ENCODE measurements around the gene AUNIP. TPM values are rescaled to one million over a fixed set of nuclear protein-coding genes. Genes with fewer than 3 reads are reported as not detected.

AUNIP gene
- total and polyA plus RNA-seq, 9 donors: 0.76 to 1.8 (median 1.2) TPM

GRCh38 chr1:25796811-25797458, 62.3 kb downstream of the AUNIP start:
- no peaks in the 10 kb centered on the region for H3K27me3 ChIP-seq (ENCODE audit: control insufficient read depth, insufficient read depth, low read length)
- H3K4me3 ChIP-seq (ENCODE audit: low read length): no peak overlapping the region
- peak; percentile 78 for DNase-seq
- 8% methylated on average over 8 of the region's 19 CpGs for WGBS (ENCODE audit: insufficient coverage)
- no peaks in the 10 kb centered on the region for H3K9me3 ChIP-seq (replicated peaks; ENCODE audit: control insufficient read depth, low read depth, low read length)
- H3K27ac ChIP-seq (ENCODE audit: low read length): no peak overlapping the region
- H3K4me1 ChIP-seq (ENCODE audit: control insufficient read depth, insufficient read depth, low read length): peaks cover 28% of the 10 kb centered on the region
- H3K36me3 ChIP-seq (ENCODE audit: control insufficient read depth, insufficient read depth, low read length): no peaks in the 10 kb centered on the region

GRCh38 chr1:25795946-25796810, 63.1 kb downstream of the AUNIP start:
- no peaks in the 10 kb centered on the region for H3K9me3 ChIP-seq (replicated peaks; ENCODE audit: control insufficient read depth, low read depth, low read length)
- H3K27me3 ChIP-seq (ENCODE audit: control insufficient read depth, insufficient read depth, low read length): no peaks in the 10 kb centered on the region
- no peak overlapping the region for H3K27ac ChIP-seq (ENCODE audit: low read length)
- peaks cover 27% of the 10 kb centered on the region for H3K4me1 ChIP-seq (ENCODE audit: control insufficient read depth, insufficient read depth, low read length)
- WGBS (ENCODE audit: insufficient coverage): 65% methylated on average over 20 of the region's 22 CpGs
- no peak for DNase-seq
- no peak overlapping the region for H3K4me3 ChIP-seq (ENCODE audit: low read length)
- no peaks in the 10 kb centered on the region for H3K36me3 ChIP-seq (ENCODE audit: control insufficient read depth, insufficient read depth, low read length)

- H3K27ac ChIP-seq (ENCODE audit: low read length): no peak overlapping the region
- DNase-seq: no peak
- WGBS (ENCODE audit: insufficient coverage): 67% methylated on average over 1 of the region's 2 CpGs
- peaks cover 21% of the 10 kb centered on the region for H3K4me1 ChIP-seq (ENCODE audit: control insufficient read depth, insufficient read depth, low read length)
- no peaks in the 10 kb centered on the region for H3K27me3 ChIP-seq (ENCODE audit: control insufficient read depth, insufficient read depth, low read length)
- no peaks in the 10 kb centered on the region for H3K36me3 ChIP-seq (ENCODE audit: control insufficient read depth, insufficient read depth, low read length)
- H3K4me3 ChIP-seq (ENCODE audit: low read length): no peak overlapping the region
- no peaks in the 10 kb centered on the region for H3K9me3 ChIP-seq (replicated peaks; ENCODE audit: control insufficient read depth, low read depth, low read length)
Observed at GRCh38 chr1:25795211-25795610, 64.0 kb downstream of the AUNIP start.

GRCh38 chr1:25794325-25794724, 64.9 kb downstream of the AUNIP start:
- Histone ChIP-seq H3K4me1 (ENCODE audit: control insufficient read depth, insufficient read depth, low read length) (peaks cover 16% of the 10 kb centered on the region), H3K36me3 (ENCODE audit: control insufficient read depth, insufficient read depth, low read length) (no peaks in the 10 kb centered on the region), H3K4me3 (ENCODE audit: low read length) (no peak overlapping the region), H3K9me3 (replicated peaks; ENCODE audit: control insufficient read depth, low read depth, low read length) (no peaks in the 10 kb centered on the region), H3K27me3 (ENCODE audit: control insufficient read depth, insufficient read depth, low read length) (no peaks in the 10 kb centered on the region), H3K27ac (ENCODE audit: low read length) (no peak overlapping the region)
- DNase-seq: no peak
- 60% methylated on average over 8 of the region's 8 CpGs for WGBS (ENCODE audit: insufficient coverage)

- no peak for DNase-seq
- H3K4me3 ChIP-seq (ENCODE audit: low read length): no peak overlapping the region
- no peaks in the 10 kb centered on the region for H3K9me3 ChIP-seq (replicated peaks; ENCODE audit: control insufficient read depth, low read depth, low read length)
- no peak overlapping the region for H3K27ac ChIP-seq (ENCODE audit: low read length)
- H3K4me1 ChIP-seq (ENCODE audit: control insufficient read depth, insufficient read depth, low read length): peaks cover 12% of the 10 kb centered on the region
- no peaks in the 10 kb centered on the region for H3K27me3 ChIP-seq (ENCODE audit: control insufficient read depth, insufficient read depth, low read length)
- H3K36me3 ChIP-seq (ENCODE audit: control insufficient read depth, insufficient read depth, low read length): no peaks in the 10 kb centered on the region
- WGBS (ENCODE audit: insufficient coverage): 58% methylated on average over 5 of the region's 7 CpGs
Observed at GRCh38 chr1:25793585-25794170, 65.6 kb downstream of the AUNIP start.

- 0% methylated on average over 1 of the region's 4 CpGs for WGBS (ENCODE audit: insufficient coverage)
- Histone ChIP-seq H3K4me3 (ENCODE audit: low read length) (no peak overlapping the region), H3K27me3 (ENCODE audit: control insufficient read depth, insufficient read depth, low read length) (no peaks in the 10 kb centered on the region), H3K4me1 (ENCODE audit: control insufficient read depth, insufficient read depth, low read length) (peaks cover 11% of the 10 kb centered on the region), H3K9me3 (replicated peaks; ENCODE audit: control insufficient read depth, low read depth, low read length) (no peaks in the 10 kb centered on the region), H3K27ac (ENCODE audit: low read length) (no peak overlapping the region), H3K36me3 (ENCODE audit: control insufficient read depth, insufficient read depth, low read length) (no peaks in the 10 kb centered on the region)
- DNase-seq: no peak
Observed at GRCh38 chr1:25792115-25792514, 67.1 kb downstream of the AUNIP start.

- Histone ChIP-seq H3K36me3 (ENCODE audit: control insufficient read depth, insufficient read depth, low read length) (peaks cover 3% of the 10 kb centered on the region), H3K9me3 (replicated peaks; ENCODE audit: control insufficient read depth, low read depth, low read length) (no peaks in the 10 kb centered on the region), H3K27me3 (ENCODE audit: control insufficient read depth, insufficient read depth, low read length) (no peaks in the 10 kb centered on the region), H3K4me1 (ENCODE audit: control insufficient read depth, insufficient read depth, low read length) (peaks cover 13% of the 10 kb centered on the region), H3K27ac (ENCODE audit: low read length) (no peak overlapping the region), H3K4me3 (ENCODE audit: low read length) (no peak overlapping the region)
- no peak for DNase-seq
- 79% methylated on average over 5 of the region's 6 CpGs for WGBS (ENCODE audit: insufficient coverage)
Observed at GRCh38 chr1:25790472-25790871, 68.8 kb downstream of the AUNIP start.

- Histone ChIP-seq H3K4me1 (ENCODE audit: control insufficient read depth, insufficient read depth, low read length) (peaks cover 12% of the 10 kb centered on the region), H3K36me3 (ENCODE audit: control insufficient read depth, insufficient read depth, low read length) (peaks cover 9% of the 10 kb centered on the region), H3K27ac (ENCODE audit: low read length) (no peak overlapping the region), H3K4me3 (ENCODE audit: low read length) (no peak overlapping the region), H3K9me3 (replicated peaks; ENCODE audit: control insufficient read depth, low read depth, low read length) (no peaks in the 10 kb centered on the region), H3K27me3 (ENCODE audit: control insufficient read depth, insufficient read depth, low read length) (no peaks in the 10 kb centered on the region)
- 66% methylated on average over 5 of the region's 5 CpGs for whole genome bisulfite sequencing (ENCODE audit: insufficient coverage)
- no peak for DNase-seq
Observed at GRCh38 chr1:25787760-25788166, 71.5 kb downstream of the AUNIP start.

DNA sequence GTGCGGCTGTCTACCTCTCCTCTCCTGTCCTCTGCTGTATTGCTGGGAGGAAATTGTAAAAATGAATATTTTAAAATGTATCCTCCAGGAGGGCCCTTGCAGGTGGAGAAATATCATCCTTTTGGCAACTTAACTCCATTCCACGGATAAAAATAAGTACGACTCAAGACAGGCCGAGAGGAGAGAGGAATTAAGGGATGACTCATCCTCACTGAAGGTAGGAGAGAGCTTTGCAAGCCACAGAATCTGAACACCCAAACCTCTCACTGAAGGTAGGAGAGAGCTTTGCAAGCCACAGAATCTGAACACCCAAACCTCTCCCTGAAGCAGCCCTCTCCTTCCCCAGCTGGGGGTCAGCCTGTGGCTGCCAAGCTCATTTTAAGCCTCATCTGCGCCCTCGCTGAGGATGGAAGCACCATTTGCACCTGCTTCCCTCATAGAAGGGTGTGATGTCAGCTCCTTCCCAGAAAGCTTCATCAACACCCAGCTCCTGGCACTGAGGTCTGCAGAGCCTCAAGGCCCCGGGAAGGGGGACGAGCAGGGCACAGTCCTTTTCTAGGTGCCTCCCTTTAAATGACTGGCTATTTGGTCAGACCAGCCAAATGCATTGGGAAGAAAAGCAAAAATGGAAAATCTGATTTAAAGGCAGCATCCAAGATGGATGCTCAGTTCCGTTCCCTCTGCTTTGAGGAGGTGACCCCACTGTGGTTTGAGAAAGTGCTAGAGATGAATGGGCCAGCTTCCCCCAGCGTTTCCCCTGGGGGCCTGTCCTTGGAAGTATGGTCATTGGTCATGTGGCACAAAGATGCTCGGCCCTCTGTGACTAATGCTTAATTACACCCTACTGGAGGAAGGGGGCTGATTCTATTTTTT, 72.1 kb downstream of the AUNIP start:
- WGBS (ENCODE audit: insufficient coverage): 59% methylated on average over 4 of the region's 11 CpGs
- peaks cover 9% of the 10 kb centered on the region for H3K36me3 ChIP-seq (ENCODE audit: control insufficient read depth, insufficient read depth, low read length)
- H3K4me3 ChIP-seq (ENCODE audit: low read length): no peak overlapping the region
- peaks cover 12% of the 10 kb centered on the region for H3K4me1 ChIP-seq (ENCODE audit: control insufficient read depth, insufficient read depth, low read length)
- H3K27ac ChIP-seq (ENCODE audit: low read length): no peak overlapping the region
- DNase-seq: no peak
- no peaks in the 10 kb centered on the region for H3K9me3 ChIP-seq (replicated peaks; ENCODE audit: control insufficient read depth, low read depth, low read length)
- no peaks in the 10 kb centered on the region for H3K27me3 ChIP-seq (ENCODE audit: control insufficient read depth, insufficient read depth, low read length)

Data from muscle of leg (tissue), 11 donors.